ENCODE data around the gene IRAK2. TPM values are rescaled to one million over a fixed set of nuclear protein-coding genes. Genes with fewer than 3 reads are reported as not detected.

The IRAK2 gene
- total and polyA plus RNA-seq, 2 of the 8 experiments (the other 6 are each of a cell fraction or from before 2014, with no cell fraction given), result 1.5 TPM

DNA sequence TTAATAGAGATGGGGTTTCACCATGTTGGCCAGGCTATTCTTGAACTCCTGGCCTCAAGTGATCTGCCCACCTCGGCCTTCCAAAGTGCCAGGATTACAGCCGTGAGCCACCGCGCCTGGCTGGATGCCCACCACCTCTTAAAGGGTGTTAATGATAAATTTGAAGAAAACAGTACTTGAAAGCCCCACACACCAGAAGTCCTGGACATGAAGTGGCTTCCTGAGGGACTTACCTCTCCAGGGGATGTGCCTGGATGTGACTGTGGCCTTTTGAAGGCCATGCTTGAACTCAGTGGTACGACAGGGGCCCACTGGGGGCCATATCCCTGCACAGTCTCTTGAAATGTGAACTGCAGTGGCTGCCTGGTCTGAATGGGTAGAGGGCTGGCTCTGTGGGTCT is 18.2 kb downstream of the IRAK2 start:
- Histone ChIP-seq H3K56ac (replicated peaks; ENCODE audit: insufficient read length, low read depth, low read length) (no peak overlapping the region), H2BK12ac (ENCODE audit: low read depth, low read length) (no peak overlapping the region), H3K23ac (ENCODE audit: insufficient read length) (no peak overlapping the region), H4K8ac (ENCODE audit: extremely low read depth, insufficient read depth, low read length) (no peak overlapping the region), H3K18ac (ENCODE audit: extremely low read depth, low read length) (no peak overlapping the region), H3K36me3 (ENCODE audit: control insufficient read depth in 2 of 4, insufficient read depth in 4 of 4, low read length in 3 of 4) (no peaks in the 10 kb centered on the region), H3K4ac (replicated peaks; ENCODE audit: insufficient read length, low read depth, low read length) (no peak overlapping the region), H4K5ac (ENCODE audit: insufficient read length, low read depth, low read length) (no peak overlapping the region), H3K9me3 (ENCODE audit: insufficient read depth in 2 of 2, low read depth in 1 of 2, low read length in 1 of 2) (no peaks in the 10 kb centered on the region), H4K91ac (replicated peaks; ENCODE audit: insufficient read length, low read length) (no peak overlapping the region), H3K4me3 (ENCODE audit: extremely low read depth in 1 of 4, insufficient read depth in 2 of 4, low read depth in 3 of 4, low read length in 4 of 4) (no peak overlapping the region), H3K9ac (replicated peaks in 1 of 4; ENCODE audit: extremely low read depth in 1 of 4, low read depth in 3 of 4, low read length in 3 of 4) (no peak overlapping the region), H3K4me2 (ENCODE audit: insufficient read depth in 1 of 2, low read depth in 2 of 2, low read length in 2 of 2) (no peak overlapping the region), H3K23me2 (ENCODE audit: low read depth, low read length) (no peaks in the 10 kb centered on the region), H4K20me1 (replicated peaks in 1 of 2; ENCODE audit: control insufficient read depth in 1 of 2, insufficient read depth in 2 of 2, low read length in 2 of 2) (no peaks in the 10 kb centered on the region), H2AK5ac (ENCODE audit: low read depth, low read length) (no peak overlapping the region), H2BK120ac (replicated peaks; ENCODE audit: low read depth, low read length) (no peak overlapping the region), H3K27me3 (replicated peaks in 1 of 4; ENCODE audit: control insufficient read depth in 3 of 4, extremely low read depth in 1 of 4, insufficient read depth in 3 of 4, low read length in 3 of 4) (no peaks in the 10 kb centered on the region), H2BK15ac (ENCODE audit: low read length) (no peak overlapping the region), H3K27ac (ENCODE audit: low read depth, low read length) (no peak overlapping the region), H3K79me1 (ENCODE audit: low read depth, low read length) (no peaks in the 10 kb centered on the region), H3K79me2 (ENCODE audit: control insufficient read depth in 1 of 2, insufficient read depth in 2 of 2, low read length in 2 of 2) (no peaks in the 10 kb centered on the region), H3K4me1 (replicated peaks in 1 of 4; ENCODE audit: control insufficient read depth in 3 of 4, insufficient read depth in 4 of 4, low read length in 3 of 4) (peaks cover 0 to 10% (median 7%) of the 10 kb centered on the region in 4 experiments; a peak in 5 of 7 replicates), H2BK5ac (ENCODE audit: low read depth, low read length) (no peak overlapping the region), H3K14ac (ENCODE audit: insufficient read length) (no peak overlapping the region), H2BK20ac (ENCODE audit: low read length) (no peak overlapping the region), H2AFZ (ENCODE audit: low read length) (no peak overlapping the region)
- TF ChIP-seq KDM1A (IDR thresholded peaks at IDR 0.05; ENCODE audit: borderline replicate concordance, low read length), result no peak
- no peak for TF ChIP-seq CBX8 (IDR thresholded peaks at IDR 0.05; ENCODE audit: borderline replicate concordance, low read depth, low read length)
- FAIRE-seq (no peak), DNase-seq (ENCODE audit: low read depth in 1 of 2, low spot score in 2 of 2) (no peak)
- WGBS, 2 experiments (ENCODE audit: extremely low coverage in 1 of 2, insufficient coverage in 1 of 2, insufficient read length in 1 of 2, insufficient replicate concordance in 2 of 2, low coverage in 1 of 2, low lambda C conversion rate in 2 of 2, missing lambda C conversion rate in 1 of 2), result 94% methylated on average over 5 of the region's 5 CpGs; no CpG with 5 or more reads in 1 of the 2 experiments
- ChIA-PET POLR2A (ENCODE audit: partially characterized antibody) (no interaction called here), CTCF (ENCODE audit: partially characterized antibody) (no interaction called here)

Measured in H1 (cell line).